Measurements from ENCODE around the gene VWA5B2.
"Not testable (repeated sequence)": the region's sequence is repeated elsewhere in the genome, so short reads cannot be mapped to it uniquely, and the experiment has no call there.

DNA sequence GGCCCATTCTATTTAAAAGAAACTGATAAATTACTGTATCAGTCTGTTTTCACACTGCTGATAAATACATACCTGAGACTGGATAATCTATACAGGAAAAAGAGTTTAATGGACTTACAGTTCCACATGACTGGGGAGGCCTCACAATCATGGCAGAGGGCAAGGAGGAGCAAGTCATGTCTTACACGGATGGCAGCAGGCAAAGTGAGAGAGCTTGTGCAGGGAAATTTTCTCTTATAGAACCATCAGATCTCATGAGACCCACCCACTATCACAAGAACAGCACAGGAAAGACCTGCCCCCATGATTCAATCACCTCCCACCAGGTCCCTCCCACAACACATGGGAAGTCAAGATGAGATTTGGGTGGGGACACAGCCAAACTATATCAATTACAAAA is 37.9 kb downstream of the VWA5B2 start:
- TF ChIP-seq POLR2A, POLR2AphosphoS5, EP300 (IDR thresholded peaks at IDR 0.05): not testable (repeated sequence)
- TF ChIP-seq, protein P1, sequence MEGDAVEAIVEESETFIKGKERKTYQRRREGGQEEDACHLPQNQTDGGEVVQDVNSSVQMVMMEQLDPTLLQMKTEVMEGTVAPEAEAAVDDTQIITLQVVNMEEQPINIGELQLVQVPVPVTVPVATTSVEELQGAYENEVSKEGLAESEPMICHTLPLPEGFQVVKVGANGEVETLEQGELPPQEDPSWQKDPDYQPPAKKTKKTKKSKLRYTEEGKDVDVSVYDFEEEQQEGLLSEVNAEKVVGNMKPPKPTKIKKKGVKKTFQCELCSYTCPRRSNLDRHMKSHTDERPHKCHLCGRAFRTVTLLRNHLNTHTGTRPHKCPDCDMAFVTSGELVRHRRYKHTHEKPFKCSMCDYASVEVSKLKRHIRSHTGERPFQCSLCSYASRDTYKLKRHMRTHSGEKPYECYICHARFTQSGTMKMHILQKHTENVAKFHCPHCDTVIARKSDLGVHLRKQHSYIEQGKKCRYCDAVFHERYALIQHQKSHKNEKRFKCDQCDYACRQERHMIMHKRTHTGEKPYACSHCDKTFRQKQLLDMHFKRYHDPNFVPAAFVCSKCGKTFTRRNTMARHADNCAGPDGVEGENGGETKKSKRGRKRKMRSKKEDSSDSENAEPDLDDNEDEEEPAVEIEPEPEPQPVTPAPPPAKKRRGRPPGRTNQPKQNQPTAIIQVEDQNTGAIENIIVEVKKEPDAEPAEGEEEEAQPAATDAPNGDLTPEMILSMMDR (IDR thresholded peaks at IDR 0.05), result not testable (repeated sequence)
